Activated CD4-positive, alpha-beta T cell treated with anti-CD3 and anti-CD28 coated beads for 48 hours (primary cell): Measurements from ENCODE around the gene GSG1L.

Experiments used
- DNase-seq: peaks from one replicate; pipeline ENCODE4 v3.0.0-alpha.2; 2020

The GSG1L gene

DNA sequence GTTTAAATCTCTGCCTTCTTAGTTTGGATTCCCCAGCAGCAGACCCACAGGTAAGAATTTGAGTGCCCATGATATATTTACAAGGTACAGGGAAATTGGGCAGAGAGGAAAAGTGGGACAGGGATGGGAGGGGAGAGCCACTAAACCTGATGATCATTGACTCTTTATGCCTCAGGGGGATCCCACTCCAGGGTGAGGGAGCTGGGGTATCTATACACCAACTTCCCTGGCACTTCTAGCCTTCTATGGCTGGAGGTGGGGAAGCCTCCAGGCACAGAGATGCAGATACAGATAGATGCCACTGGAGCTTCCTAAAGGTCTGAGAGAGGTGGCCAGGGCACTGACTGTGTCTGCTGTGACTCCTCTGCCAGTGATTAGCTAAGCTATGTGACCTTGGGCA lies 257.1 kb downstream of the GSG1L start:
- no peak for DNase-seq

- no peak for DNase-seq
Observed at GRCh38 chr16:27805828-27806351, 257.6 kb downstream of the GSG1L start.

DNA sequence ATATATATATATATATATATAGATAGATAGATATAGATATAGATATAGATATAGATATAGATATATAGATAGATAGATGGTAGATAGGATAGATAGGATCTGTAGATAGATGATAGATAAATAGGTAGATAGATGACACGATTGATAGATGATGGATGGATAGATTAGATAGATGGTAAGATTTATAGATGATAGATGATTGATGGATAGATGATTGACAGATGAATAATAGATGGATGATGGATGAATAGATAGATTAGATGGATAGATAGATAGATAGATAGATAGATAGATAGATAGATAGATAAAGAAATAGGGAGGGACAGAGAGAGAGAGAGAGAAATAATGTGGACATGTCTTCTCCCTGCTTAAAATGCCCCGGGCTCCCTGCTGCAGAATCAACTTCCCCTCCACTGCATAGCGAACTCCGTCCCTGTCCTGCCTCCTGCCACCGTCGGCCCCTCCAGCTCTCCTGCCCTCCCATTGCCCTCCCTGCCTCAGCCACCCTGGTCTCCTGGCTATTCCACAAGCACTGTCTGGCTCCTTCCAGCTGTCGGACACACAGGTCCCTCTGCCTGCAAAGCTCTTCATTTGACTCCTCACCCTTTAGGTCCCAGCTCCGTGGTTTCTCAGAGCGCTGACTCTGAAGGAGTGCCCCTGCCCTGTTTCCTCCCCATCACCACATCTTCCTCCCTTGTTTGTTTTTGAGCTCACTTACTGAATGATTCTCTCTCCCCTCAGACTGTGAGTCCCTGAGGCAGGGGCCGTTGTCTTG lies 259.6 kb downstream of the GSG1L start:
- no peak for DNase-seq

- no peak for DNase-seq
Observed at GRCh38 chr16:27802664-27803439, 260.7 kb downstream of the GSG1L start.

GRCh38 chr16:27801289-27801945 lies 262.1 kb downstream of the GSG1L start:
- DNase-seq, result no peak

- DNase-seq, result no peak
Observed at GRCh38 chr16:27800817-27801216, 262.7 kb downstream of the GSG1L start.

DNA sequence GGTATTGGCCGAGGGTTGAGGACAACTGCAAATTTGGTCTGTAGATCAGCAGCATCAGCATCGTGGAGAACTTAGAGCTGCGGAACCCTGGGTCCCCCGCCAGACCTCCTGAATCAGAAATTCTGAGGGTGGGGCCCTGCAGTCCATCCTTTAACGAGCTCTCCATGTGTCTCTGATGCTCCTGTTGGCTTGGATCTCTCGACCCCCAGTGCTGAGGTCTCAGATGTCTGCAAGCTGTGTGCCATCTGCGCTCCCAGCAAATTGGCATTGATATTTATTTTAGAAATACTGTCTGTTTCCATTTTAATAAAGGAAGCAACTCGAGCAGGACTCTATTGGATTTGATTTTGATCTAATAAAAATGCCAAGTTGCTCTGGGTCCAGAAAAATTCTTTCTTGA lies 263.6 kb downstream of the GSG1L start:
- no peak for DNase-seq

DNA sequence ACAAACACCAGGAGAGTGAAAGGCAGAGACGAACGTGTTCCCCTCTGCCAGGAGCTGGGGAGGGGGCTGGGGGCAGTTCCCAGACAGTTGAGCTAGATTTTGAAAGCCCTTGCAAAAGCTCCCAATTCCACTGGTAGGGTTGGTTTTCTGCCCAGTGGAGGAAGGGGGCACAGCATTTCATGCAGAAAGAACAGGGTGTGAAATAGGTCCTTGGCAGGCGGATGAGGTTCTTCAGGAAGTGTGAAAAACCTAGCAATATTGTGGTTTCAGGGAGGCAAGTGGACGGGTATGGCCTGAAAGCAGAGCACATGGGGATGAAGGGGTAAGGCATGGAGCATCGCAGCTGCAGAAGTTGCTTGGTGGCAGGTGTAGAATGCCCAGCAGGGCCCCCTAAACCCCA lies 265.3 kb downstream of the GSG1L start:
- DNase-seq, result no peak

GRCh38 chr16:27795992-27796614 lies 267.4 kb downstream of the GSG1L start:
- peak; percentile 43 for DNase-seq

- no peak for DNase-seq
Observed at GRCh38 chr16:27793249-27793622, 270.3 kb downstream of the GSG1L start.

DNA sequence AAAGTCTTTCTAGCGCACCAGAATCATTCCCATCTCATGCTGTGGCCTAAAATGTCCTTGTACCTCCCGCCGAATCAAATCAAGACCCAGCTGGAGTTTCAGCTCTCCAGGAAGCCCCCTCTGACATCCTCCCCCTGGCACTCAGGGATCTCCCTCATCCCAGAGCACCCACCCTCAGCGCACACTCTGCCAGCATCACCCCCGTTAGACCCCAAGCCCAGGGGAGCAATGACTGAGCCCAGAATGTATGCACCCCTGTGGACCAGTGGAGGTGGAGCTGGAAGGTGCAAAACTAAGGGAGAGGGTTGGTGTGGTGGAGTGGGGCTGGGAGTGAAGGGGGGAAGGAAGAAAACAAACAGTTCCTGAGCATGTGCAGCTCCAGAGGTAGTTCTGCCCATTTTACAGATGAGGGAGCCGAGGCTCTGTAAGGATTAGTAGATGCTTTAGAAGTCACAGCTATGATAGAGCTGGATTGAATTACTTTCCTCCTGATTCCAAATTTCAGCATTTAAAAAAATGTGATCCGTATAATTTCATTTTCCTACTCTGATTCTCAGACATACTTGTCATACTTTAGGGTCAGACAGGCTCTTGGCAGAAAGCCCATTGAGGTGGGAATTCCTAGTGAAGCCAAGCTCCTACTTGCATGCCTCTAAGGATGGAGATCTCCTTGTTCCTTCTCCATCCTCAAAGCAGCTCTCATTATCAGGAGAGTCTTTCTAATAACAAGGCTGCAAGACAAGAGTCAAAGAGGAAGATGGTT lies 270.8 kb downstream of the GSG1L start:
- no peak for DNase-seq

DNA sequence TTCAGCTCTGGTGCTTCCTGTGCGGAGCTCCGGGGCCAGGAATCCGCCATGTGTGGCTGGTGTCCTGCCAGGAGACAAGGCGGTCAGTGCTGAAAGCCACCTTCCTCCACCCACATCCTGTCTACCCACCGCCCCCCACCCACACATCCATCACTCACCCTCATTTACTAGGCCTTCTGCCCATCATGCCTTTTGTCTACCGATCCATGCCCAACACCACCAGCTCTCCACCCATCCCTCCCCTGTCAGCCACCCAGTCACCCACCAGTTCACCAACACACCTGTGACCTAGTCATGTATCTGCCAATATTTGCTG lies 272.2 kb downstream of the GSG1L start:
- no peak for DNase-seq

GRCh38 chr16:27790546-27791403 lies 272.7 kb downstream of the GSG1L start:
- no peak for DNase-seq

GRCh38 chr16:27789595-27790241 lies 273.8 kb downstream of the GSG1L start:
- no peak for DNase-seq

DNA sequence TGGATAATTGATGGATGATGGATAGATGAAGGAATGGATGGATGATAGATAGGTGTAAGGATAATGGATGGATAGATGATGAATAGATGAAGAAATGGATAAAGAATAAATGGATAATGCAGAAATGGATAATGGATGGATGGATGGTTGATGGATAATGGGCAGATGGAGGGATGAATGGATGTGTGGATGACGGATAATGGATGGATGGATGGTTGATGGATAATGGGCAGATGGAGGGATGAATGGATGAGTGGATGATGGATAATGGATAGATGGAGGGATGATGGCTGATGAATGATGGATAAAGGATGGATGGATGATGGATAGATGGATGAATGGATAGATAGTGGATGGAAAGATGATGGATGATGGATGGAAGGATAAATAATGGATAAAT lies 274.4 kb downstream of the GSG1L start:
- DNase-seq, result no peak

GRCh38 chr16:27787665-27788064 lies 275.8 kb downstream of the GSG1L start:
- DNase-seq, result no peak

- no peak for DNase-seq
Observed at GRCh38 chr16:27786923-27787625, 276.4 kb downstream of the GSG1L start.

DNA sequence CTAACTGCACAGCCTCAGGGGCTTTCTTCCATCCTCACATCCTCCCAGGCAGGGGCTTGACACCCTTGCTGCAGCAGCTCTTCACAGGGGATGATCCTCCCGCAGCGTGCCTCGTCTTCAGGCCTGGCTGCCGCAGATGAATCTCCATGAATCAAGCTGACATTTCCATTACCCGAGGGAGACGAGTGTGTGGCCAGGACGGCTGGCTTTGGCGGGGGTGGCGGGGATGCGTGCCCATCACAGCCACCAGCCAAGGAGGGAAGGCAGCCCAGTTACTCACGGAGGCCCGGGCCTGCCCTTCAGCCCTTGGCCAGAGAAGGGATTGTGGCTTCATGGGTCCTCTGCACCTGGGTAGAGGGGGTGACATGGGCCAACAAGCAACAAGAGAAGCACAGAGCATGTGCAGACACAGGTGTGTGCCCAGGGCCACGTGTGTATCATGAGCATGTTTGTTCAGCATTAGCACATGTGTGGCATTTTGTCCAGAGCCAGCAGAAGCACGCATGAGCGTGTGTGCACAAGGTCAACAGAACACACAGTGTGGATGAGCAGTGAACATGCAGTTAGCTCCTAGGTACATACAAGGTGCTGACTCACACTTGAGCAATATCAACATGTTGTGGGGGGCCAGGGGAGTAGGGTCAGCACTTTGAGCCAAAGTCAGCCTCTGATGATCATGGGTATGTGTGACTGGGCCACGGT lies 277.1 kb downstream of the GSG1L start:
- DNase-seq, result no peak

DNA sequence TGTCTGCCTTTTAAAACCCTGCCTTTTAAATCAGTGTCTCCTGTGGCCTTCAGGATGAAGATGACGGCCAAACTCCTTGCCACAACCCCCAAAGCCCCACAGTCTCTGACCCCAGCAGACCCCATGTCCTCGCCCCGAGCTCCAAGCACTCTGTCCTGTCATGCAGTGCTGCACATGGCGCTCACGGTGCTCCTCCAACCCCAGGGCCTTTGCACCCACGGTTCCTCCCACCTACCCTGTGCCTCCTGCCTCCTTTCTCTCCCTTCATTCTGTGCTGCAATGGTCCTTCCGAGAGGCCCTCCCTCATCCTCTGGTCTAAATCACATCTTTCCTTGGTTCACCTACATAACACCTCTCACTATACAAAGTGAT lies 278.2 kb downstream of the GSG1L start:
- no peak for DNase-seq
